ENCODE data around the gene SYT1.

Gene SYT1

DNA sequence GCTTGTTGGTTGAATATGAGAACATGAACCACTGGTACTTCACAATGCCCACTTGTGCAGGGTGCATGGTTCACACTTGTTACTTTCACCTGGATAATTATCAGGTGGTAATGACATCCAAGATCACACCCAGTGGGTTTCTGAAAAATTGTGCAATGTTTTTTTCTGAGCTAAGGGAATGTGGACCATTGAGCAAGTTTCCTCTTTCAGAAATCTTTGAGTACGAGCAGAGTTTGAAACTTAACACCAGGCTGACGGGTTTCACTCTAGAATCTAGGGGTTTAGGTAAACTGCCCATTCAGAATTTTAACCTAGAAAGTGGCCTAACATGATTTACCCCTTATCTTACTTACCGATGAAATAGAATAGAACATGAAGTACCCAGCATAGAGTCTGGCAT is 436.6 kb downstream of the SYT1 start:
- TF ChIP-seq CTCF (IDR thresholded peaks at IDR 0.05; ENCODE audit: low read depth, low read length), result no peak
- H3K4me3 ChIP-seq (ENCODE audit: low read depth, low read length), result no peak overlapping the region

DNA sequence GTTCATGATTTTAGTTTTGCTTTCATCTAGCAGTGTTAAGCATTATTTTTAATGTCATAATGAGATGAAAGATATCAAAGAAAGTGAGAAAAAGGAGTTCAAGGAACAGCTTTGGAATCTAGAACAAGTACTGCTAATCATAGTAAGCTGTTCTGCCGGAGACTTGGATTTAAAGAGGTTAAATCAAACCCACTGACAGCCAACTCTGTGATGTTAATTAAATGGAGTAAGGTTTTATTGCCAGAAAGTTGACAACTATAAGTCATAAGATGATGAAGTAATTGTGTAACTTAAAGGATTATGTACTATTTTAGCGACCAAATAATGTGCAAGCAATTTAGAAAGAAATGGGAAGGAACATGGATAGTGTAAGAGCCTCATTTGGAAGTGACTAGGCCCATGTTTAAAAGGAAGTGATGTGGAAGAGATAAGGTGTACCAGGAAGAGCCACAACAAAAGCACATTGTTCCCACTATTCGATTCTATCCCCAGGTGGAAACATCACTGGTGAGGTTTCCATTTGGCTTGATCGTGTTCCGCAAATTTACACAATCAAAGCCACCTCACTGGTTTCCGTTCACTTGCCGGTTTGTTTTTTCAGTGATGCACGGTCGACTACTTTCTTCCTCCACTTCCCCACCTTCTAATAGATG is 437.7 kb downstream of the SYT1 start:
- H3K4me3 ChIP-seq (ENCODE audit: low read depth, low read length), result no peak overlapping the region
- no peak for TF ChIP-seq CTCF (IDR thresholded peaks at IDR 0.05; ENCODE audit: low read depth, low read length)

DNA sequence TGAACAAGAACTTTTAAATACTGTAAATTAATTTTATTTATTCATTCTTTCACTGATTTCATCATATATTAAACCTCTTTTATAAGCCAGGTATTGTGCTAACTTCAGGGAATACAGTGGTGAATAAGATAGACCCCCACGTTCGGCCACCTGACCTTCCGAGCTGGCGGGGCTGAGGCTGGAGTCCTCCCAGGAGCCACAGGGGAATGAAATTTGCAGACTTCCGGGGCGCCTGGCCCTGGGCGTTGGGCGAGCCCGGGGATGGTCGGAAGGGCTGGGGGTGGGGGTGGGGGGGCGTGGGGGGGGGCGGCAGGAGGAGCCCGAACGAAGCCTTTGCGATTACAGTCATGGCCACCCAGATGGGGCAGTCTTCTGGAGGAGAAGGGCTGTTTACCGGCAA is 442.8 kb downstream of the SYT1 start:
- no peak overlapping the region for H3K4me3 ChIP-seq (ENCODE audit: low read depth, low read length)
- no peak for TF ChIP-seq CTCF (IDR thresholded peaks at IDR 0.05; ENCODE audit: low read depth, low read length)

GRCh38 chr12:79309039-79309438 is 444.5 kb downstream of the SYT1 start:
- TF ChIP-seq CTCF (IDR thresholded peaks at IDR 0.05; ENCODE audit: low read depth, low read length), result no peak
- H3K4me3 ChIP-seq (ENCODE audit: low read depth, low read length), result no peak overlapping the region

GRCh38 chr12:79317179-79317847 is 452.7 kb downstream of the SYT1 start:
- H3K4me3 ChIP-seq (ENCODE audit: low read depth, low read length), result no peak overlapping the region

GRCh38 chr12:79322905-79323304 is 458.3 kb downstream of the SYT1 start:
- H3K4me3 ChIP-seq (ENCODE audit: low read depth, low read length), result no peak overlapping the region
- no peak for TF ChIP-seq CTCF (IDR thresholded peaks at IDR 0.05; ENCODE audit: low read depth, low read length)

More at GRCh38 chr12:79317179-79317847, 452.7 kb downstream of the SYT1 start:
- TF ChIP-seq CTCF (IDR thresholded peaks at IDR 0.05; ENCODE audit: low read depth, low read length), result no peak

GRCh38 chr12:79324571-79324970 is 460.0 kb downstream of the SYT1 start:
- TF ChIP-seq CTCF (IDR thresholded peaks at IDR 0.05; ENCODE audit: low read depth, low read length), result no peak
- no peak overlapping the region for H3K4me3 ChIP-seq (ENCODE audit: low read depth, low read length)

All from WI38 (cell line).